Osteoblast (primary cell): ENCODE data around the gene MROH2A. TPM values are rescaled to one million over a fixed set of nuclear protein-coding genes. Genes with fewer than 3 reads are reported as not detected.

Experiments
- DNase-seq: peaks from one replicate; pipeline ENCODE4 v3.0.0; 2011; ENCODE audit warnings: low spot score, mixed read lengths; ENCODE audit not compliant: insufficient read length; ENCODE audit errors: missing footprints
- H2AFZ ChIP-seq: 2 replicates; pipeline ENCODE4 v1.6.0; 2011; ENCODE audit warnings: mild to moderate bottlenecking, low read length
- H3K27ac ChIP-seq: 2 replicates; pipeline ENCODE4 v1.5.1; 2011; ENCODE audit warnings: mild to moderate bottlenecking, low read depth, low read length, moderate library complexity
- H3K27me3 ChIP-seq: 2 replicates; pipeline ENCODE4 v1.6.0; 2012; ENCODE audit warnings: mild to moderate bottlenecking, control low read depth, inconsistent platforms, low read length, moderate library complexity; ENCODE audit not compliant: insufficient read depth
- H3K36me3 ChIP-seq: 2 replicates; pipeline ENCODE4 v1.5.1; 2011; ENCODE audit warnings: mild to moderate bottlenecking, low read length, control low read depth, moderate library complexity; ENCODE audit not compliant: insufficient read depth
- H3K4me1 ChIP-seq: 2 replicates; pipeline ENCODE4 v1.5.1; 2011; ENCODE audit warnings: mild to moderate bottlenecking, low read length, control low read depth, moderate library complexity; ENCODE audit not compliant: insufficient read depth
- H3K4me2 ChIP-seq: 2 replicates; pipeline ENCODE4 v1.6.0; 2011; ENCODE audit warnings: mild to moderate bottlenecking, low read length; ENCODE audit not compliant: insufficient read depth
- H3K4me3 ChIP-seq: fragments of 200-600 bp; sonication (generic); 3 replicates; pipeline ENCODE4 v1.5.1; 2012; ENCODE audit warnings: mild to moderate bottlenecking, low read length, inconsistent platforms; ENCODE audit not compliant: insufficient read depth
- H3K79me2 ChIP-seq: 2 replicates; pipeline ENCODE4 v1.6.0; 2012; ENCODE audit warnings: mild to moderate bottlenecking, low read length, control low read depth, inconsistent platforms; ENCODE audit not compliant: insufficient read depth
- H3K9me3 ChIP-seq: 2 replicates; pipeline ENCODE4 v1.5.1; 2011; ENCODE audit warnings: low read depth, low read length, control low read depth
- H4K20me1 ChIP-seq: 2 replicates; pipeline ENCODE4 v1.6.0; 2012; ENCODE audit warnings: mild to moderate bottlenecking, low read length, control low read depth; ENCODE audit not compliant: insufficient read depth
- total RNA-seq: library from RNA; depleted of rRNA; stranded (reverse); fragments of >200 nt; gene quantifications from 2 replicates; pipeline ENCODE4 v1.2.3, GENCODE V29; 2012
- TF ChIP-seq, protein P1 (sequence below): IDR thresholded peaks from 2 replicates; pipeline ENCODE4 v1.5.1; 2011; ENCODE audit warnings: mild to moderate bottlenecking, low read depth, low read length, moderate library complexity; ENCODE audit errors: extremely low read depth

MROH2A gene
- total RNA-seq, 1 donor: not detected

DNA sequence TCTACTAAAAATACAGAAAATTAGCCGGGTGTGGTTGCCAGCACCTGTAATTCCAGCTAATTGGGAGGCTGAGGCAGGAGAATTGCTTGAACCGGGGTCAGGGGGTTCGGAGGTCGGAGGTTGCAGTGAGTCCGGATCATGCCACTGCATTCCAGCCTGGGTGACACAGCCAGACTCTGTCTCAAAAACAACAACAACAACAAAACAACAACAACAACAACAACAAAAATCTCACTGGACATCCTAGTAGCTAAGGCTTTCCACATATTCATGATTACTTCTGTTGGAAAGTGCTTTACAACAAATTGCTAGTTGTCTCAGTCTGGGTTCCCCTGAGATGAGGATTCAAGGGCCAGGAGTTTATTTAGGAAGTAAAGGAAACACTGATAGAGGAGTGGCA lies 4.3 kb upstream of the MROH2A start:
- no peak for DNase-seq
- peaks cover 3% of the 10 kb centered on the region for H3K9me3 ChIP-seq
- TF ChIP-seq, protein P1, sequence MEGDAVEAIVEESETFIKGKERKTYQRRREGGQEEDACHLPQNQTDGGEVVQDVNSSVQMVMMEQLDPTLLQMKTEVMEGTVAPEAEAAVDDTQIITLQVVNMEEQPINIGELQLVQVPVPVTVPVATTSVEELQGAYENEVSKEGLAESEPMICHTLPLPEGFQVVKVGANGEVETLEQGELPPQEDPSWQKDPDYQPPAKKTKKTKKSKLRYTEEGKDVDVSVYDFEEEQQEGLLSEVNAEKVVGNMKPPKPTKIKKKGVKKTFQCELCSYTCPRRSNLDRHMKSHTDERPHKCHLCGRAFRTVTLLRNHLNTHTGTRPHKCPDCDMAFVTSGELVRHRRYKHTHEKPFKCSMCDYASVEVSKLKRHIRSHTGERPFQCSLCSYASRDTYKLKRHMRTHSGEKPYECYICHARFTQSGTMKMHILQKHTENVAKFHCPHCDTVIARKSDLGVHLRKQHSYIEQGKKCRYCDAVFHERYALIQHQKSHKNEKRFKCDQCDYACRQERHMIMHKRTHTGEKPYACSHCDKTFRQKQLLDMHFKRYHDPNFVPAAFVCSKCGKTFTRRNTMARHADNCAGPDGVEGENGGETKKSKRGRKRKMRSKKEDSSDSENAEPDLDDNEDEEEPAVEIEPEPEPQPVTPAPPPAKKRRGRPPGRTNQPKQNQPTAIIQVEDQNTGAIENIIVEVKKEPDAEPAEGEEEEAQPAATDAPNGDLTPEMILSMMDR: no peak
- no peaks in the 10 kb centered on the region for H3K79me2 ChIP-seq
- H3K36me3 ChIP-seq: no peaks in the 10 kb centered on the region
- no peaks in the 10 kb centered on the region for H3K27me3 ChIP-seq
- H3K4me1 ChIP-seq: no peaks in the 10 kb centered on the region
- no peak overlapping the region for H3K27ac ChIP-seq
- H2AFZ ChIP-seq: no peak overlapping the region
- H4K20me1 ChIP-seq: no peaks in the 10 kb centered on the region
- H3K4me3 ChIP-seq: no peak overlapping the region
- no peak overlapping the region for H3K4me2 ChIP-seq

DNA sequence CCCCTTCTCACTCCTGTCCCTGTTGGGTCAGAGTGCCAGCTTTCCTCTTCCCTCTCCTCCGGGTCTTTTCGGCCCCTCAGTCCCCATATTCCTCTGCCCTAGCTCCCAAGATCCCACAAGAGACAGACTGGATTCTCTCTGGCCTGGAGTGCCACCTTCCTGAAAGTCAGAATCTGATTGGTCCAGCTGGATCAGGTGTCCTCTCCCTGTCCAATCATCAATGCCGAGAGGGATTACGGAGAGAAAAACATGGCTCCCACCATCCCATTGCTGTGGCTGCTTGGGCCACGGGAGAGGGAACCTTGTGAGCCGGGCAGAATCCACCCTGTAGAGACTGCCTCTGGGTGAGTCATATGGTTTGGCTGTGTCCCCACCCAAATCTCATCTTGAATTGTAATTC lies 2.7 kb upstream of the MROH2A start:
- no peak overlapping the region for H2AFZ ChIP-seq
- DNase-seq: no peak
- H3K4me1 ChIP-seq: no peaks in the 10 kb centered on the region
- TF ChIP-seq, protein P1: no peak
- no peak overlapping the region for H3K27ac ChIP-seq
- H3K79me2 ChIP-seq: no peaks in the 10 kb centered on the region
- H3K4me3 ChIP-seq: no peak overlapping the region
- no peak overlapping the region for H3K4me2 ChIP-seq
- no peaks in the 10 kb centered on the region for H4K20me1 ChIP-seq
- no peaks in the 10 kb centered on the region for H3K27me3 ChIP-seq
- H3K9me3 ChIP-seq: peaks cover 3% of the 10 kb centered on the region
- no peaks in the 10 kb centered on the region for H3K36me3 ChIP-seq

DNA sequence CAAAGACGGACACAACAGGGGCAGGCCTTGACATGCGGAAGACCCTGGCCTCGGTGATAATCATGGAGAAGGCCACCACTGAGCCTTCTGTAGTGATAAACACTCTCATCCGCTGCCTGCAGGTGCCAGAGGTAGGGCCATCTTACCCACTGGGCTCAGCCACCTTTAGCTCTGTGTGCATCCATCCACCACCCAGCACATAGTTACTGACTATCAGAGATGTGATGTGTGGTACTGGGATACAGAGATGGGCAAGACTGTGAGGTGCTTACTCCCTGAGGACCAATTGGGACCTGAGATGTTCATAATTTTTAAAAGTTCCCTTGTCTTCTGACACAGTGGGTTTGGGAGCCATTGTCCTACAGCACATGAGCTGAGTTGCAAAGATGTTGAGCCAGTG lies 1.6 kb downstream of the MROH2A start:
- no peaks in the 10 kb centered on the region for H4K20me1 ChIP-seq
- DNase-seq: no peak
- TF ChIP-seq, protein P1: no peak
- H3K27ac ChIP-seq: no peak overlapping the region
- no peak overlapping the region for H3K4me3 ChIP-seq
- no peak overlapping the region for H2AFZ ChIP-seq
- no peaks in the 10 kb centered on the region for H3K4me1 ChIP-seq
- peaks cover 3% of the 10 kb centered on the region for H3K9me3 ChIP-seq
- no peaks in the 10 kb centered on the region for H3K79me2 ChIP-seq
- no peaks in the 10 kb centered on the region for H3K36me3 ChIP-seq
- H3K27me3 ChIP-seq: no peaks in the 10 kb centered on the region
- no peak overlapping the region for H3K4me2 ChIP-seq

DNA sequence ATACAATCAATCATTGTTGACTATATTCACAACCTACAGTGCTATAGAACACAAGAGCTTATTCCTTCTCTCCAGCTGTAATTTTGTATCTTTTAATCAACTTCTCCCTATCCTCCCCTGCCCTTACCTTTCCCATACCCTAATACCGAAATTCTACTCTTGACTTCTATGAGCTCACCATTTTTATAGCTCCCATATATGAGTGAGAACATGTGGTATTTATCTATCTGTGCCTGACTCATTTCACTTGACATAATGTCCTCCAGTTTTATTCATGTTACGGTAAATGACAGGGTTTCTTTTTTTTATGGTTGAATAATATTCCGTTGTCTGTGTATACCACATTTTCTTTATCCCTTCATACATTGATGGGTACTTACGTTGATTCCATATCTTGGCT lies 2.6 kb downstream of the MROH2A start:
- H2AFZ ChIP-seq: no peak overlapping the region
- no peak overlapping the region for H3K4me3 ChIP-seq
- no peak for DNase-seq
- H3K9me3 ChIP-seq: peaks cover 3% of the 10 kb centered on the region
- no peaks in the 10 kb centered on the region for H4K20me1 ChIP-seq
- H3K36me3 ChIP-seq: no peaks in the 10 kb centered on the region
- H3K4me1 ChIP-seq: no peaks in the 10 kb centered on the region
- no peak overlapping the region for H3K4me2 ChIP-seq
- no peak overlapping the region for H3K27ac ChIP-seq
- TF ChIP-seq, protein P1: no peak
- H3K79me2 ChIP-seq: no peaks in the 10 kb centered on the region
- no peaks in the 10 kb centered on the region for H3K27me3 ChIP-seq
